Left hindlimb (tissue), 1 donor: ENCODE results near the gene SLC39A3.

Experiments used
- DNase-seq: peaks from one replicate; pipeline ENCODE4 v3.0.0-alpha.2; 2018

Gene SLC39A3

GRCh38 chr19:2739602-2740313 is at the start of gene SLC39A3:
SLC39A3 (minus strand) TSS chr19:2740017; CDS start chr19:2737257, 2,760 bp downstream.
- peak; percentile 99 for DNase-seq

- no peak for DNase-seq
These were observed 48.4 kb upstream of the SLC39A3 start for GRCh38 chr19:2788237-2788636.

- DNase-seq = no peak
These were observed 47.3 kb upstream of the SLC39A3 start for GRCh38 chr19:2787115-2787514.

DNA sequence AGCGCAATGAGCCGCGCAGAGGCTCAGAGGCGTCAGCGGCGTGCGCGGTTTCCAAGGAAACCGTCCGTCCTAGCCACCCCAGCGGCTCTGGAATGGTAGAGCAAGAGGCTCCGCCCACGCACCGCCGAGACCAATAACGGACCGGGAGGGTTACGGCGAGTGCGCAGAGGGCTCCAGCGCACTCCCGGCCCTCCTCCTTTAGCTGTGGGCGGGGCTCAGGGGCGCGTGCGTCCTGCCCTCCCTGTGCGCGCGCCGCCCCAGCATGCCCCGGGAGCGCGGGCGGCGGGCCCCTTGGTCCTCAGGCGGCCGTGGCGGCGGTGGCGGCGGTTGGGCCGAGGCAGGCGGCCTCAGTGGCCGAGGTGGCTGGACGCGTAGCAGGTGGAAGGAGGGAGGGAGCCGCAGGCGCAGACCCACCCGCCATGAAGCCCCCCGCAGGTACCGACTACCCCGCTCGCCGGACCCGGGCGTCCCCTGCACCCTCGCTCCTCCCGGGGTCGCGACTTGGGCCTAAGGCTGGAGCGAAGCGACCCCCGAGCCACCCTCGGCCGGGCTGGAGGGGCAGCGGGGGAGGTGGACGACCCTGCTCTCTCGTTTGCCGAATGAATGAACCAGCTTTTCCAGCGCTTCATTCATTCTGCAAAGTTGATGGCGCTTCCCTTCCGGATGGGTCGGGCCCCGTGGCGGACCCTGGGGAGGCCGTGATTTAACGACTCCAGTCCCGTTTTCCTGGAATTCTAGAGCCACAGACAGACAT is 45.6 kb upstream of the SLC39A3 start, which contains the start of gene THOP1:
TSS of gene THOP1 (plus strand) at position 260 of the 754 bp plus-strand sequence. CDS start at position 420, 160 bp downstream.
- DNase-seq = peak; percentile 99

DNA sequence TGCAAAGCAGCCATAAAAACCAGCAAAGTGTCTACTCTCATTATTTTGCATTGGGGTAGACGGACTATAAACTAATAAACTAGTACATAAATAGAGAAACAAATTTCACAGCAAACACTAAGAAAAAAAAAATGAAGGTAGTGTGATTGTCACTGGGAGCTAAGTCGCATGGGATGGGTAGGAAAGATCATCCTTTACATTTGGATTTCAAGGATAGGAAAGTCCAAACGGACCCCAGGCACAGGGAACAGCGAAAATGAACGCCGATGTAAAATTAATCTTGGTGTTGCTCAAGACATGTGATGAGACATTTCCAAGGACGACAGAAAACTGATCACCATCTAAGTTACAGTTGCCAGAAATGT is 43.9 kb upstream of the SLC39A3 start:
- no peak for DNase-seq

GRCh38 chr19:2782936-2783780 is 43.3 kb upstream of the SLC39A3 start, which contains the start of gene SGTA:
SGTA (minus strand) TSS chr19:2783273; CDS start chr19:2769068, 14,205 bp downstream.
- peak; percentile 98 for DNase-seq

- no peak for DNase-seq
These were observed 42.6 kb upstream of the SLC39A3 start for GRCh38 chr19:2782329-2782935.

GRCh38 chr19:2780284-2780683 is 40.5 kb upstream of the SLC39A3 start:
- no peak for DNase-seq

DNA sequence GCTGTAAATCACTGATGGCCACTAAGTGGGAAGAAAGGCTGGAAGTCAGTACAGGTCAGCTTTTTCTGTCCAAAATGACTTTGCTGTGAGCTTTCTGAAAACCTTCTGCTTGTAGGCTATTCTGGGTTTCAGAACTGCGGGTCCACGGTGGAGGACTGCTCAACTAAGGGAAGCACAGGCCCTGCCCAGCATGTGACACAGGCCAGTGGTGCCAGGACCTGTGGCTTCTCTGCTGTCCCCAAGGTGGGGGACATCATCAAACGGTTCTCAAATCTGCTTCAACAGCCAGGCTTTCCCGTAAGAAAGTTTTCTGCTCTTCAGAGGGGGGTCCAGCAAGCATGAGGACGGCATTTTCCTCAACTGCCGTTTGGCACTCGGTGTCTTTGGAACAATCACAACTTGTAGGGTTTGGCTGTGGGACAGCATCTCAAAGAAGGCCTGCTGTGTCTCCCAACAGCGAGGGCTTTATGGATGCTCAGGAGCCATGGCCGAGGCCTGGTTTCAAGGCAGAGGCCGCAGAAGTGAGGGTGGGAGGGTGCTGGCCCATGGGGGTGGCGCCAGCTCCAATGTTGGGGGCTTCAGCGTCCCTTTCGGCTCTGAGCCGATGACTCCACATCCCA is 39.4 kb upstream of the SLC39A3 start:
- DNase-seq = no peak

- no peak for DNase-seq
These were observed 38.3 kb upstream of the SLC39A3 start for GRCh38 chr19:2777952-2778683.

DNA sequence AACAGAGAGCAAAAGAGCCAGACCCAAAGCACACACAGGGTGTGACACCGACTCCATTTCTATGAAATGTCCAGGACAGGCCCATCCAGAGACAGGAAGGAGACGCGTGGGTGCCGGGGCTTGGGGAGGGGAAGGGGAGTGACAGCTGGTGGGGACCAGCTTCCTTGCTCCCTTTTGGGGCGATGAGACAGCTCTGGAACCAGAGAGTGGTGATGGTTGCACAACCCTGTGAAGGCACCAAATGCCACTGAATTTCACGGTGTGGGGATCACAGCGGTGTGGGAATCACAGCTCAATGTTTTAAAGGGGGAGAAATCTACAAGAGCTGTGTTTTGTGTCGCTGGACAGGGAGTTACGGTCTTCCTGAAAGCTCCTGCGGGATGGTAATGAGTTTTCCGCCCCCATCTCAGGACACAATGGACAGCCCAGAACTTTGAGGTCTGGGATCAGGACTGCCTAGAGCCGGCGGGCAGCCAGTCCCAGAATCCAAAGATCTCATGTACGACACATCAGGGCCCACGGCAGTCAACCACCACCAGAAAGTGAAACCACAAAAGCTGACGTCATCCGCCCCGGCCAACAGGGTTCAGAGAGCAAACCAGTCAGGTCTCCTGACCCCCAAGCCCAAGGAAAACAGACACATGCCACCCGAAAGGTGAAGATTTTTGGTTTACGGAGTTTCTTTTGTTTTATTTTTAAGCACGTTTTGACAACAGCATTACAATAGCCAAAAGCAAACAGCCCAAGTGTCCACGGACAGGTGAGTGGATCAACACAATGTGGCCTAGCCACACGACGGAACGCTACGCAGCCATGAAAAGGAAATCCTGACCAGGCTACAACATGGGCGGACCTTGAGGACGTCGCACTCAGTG is 36.0 kb upstream of the SLC39A3 start:
- no peak for DNase-seq

- DNase-seq = no peak
These were observed 35.2 kb upstream of the SLC39A3 start for GRCh38 chr19:2774953-2775555.

- DNase-seq = no peak
These were observed 34.4 kb upstream of the SLC39A3 start for GRCh38 chr19:2774083-2774679.

DNA sequence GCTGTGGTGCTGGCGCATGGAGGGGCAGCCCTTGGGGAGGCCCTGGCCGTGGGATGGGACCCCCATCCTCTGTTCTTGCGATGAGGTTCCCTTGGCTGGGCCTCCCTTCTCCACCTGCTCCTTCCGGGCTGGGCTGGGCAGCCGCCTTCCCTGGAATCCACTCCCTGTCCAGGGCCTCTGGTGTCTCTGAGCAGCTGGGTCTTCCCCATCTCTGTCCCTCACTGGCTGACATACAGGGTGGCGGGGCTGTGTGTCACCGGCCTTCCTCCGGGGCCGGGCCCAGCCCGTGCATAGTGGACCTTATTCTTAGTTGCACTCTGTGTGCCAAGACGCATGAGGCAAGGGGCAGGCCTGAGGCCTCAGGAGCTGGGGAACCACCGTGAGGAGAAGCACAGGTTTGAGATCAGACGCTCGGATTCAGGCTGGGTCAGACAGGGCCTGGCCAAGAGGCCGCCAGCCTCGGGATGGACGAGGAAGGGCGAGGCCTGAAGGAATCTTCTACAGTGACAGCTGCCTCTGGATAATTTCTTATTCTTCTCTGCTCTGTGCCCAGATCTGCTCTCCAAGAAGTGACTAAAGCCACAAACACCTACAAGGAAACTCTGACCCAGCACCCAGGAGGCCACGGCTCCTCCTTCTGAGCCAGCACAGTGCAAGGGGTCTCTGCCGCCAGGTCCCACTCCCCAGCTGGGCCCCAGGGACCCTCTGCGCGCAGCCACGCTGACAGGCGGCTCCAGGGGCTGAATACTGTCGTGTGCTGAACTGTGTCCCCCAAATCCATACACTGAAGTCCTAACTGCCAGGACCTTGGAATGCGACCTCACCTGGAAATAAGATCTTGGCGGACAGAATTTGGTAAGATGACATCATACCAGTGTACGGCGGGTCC is 32.2 kb upstream of the SLC39A3 start:
- DNase-seq = no peak

DNA sequence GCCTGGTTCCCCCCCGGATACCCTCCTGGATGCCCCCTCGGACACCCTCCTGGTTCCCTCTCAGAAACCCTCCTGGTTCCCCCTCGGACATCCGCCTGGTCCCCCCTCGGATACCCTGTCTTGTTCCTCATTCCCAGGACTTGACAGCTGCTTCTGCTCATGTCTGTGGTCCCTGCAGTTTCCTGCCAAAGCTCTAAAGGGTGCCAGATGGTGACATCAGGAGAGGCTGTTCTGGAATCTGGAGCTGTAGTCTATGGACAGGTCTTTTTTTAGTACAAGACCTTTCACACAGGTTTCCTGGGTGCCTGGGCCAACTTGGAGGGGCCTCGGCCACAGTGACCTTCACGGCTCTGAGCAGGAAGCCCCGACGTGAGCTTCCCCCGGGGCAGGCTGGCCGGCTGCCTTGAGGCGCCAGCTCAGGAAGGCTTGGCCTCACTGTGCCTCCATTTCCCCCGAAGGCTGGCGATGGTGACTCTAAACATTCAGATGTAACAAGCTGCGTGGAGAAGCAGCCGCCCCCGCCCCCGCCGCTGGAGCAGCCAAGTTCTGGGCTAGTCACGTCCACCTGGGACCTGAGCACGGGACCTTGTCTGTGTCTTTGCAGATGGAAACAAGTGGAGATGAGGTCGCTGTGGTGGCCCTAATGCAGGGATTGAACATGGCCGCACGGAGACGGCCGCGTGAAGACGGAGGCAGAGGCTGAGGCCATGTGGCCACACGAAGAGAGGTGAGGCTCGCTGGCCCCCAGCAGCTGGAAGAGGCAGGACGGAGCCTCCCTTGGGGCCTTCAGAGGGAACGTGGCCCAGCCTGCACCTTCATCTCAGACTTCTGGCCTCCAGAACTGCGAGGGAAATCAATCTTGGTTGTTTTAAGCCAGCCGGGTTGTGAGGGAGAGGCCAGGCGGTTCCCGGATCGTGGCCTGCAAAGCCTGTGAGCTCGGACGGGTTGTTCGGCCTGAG is 30.5 kb upstream of the SLC39A3 start:
- peak; percentile 55 for DNase-seq

DNA sequence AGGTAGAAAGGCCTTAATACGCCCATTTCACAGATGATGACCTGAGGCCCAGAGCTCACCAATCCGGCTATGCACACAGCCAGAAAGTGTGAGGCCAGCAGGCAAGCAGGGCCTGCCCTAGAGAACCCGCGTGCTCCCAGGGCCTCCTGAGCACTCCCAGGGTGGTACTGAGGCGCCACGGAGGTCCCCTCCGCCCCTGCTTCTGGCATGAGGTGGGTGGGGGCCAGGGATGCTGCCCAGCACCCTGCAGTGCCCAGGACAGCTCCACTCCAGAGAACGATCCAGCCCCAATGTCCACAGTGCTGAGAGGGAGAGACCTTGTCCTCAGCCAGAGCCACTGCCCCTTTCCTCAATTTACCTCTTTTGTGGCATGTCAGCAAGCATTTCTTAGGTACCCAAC is 29.4 kb upstream of the SLC39A3 start:
- DNase-seq = peak; percentile 11
